OCI-LY3 (cell line): ENCODE measurements around the gene TBC1D5.

ENCODE experiments used
- H2AFZ ChIP-seq: fragments of 200-600, 300-600 bp; shearing (Covaris generic); 2 replicates; pipeline ENCODE4 v1.6.0; 2014; ENCODE audit warnings: antibody characterized with exemption, low read depth, low read length
- H3K27ac ChIP-seq: fragments of 200-600, 300-600 bp; sonication (generic); 2 replicates; pipeline ENCODE4 v1.5.1; 2014; ENCODE audit warnings: mild to moderate bottlenecking, low read length, moderate library complexity, mixed read lengths
- H3K27me3 ChIP-seq: fragments of 200-600, 300-600 bp; sonication (generic); 2 replicates; pipeline ENCODE4 v1.6.1; 2014; ENCODE audit warnings: low read depth, low read length, mixed read lengths
- H3K36me3 ChIP-seq: fragments of 200-600, 300-600 bp; sonication (generic); replicated peaks from 2 replicates; pipeline ENCODE3; 2014; ENCODE audit warnings: low read depth, low read length, mixed read lengths
- H3K4me1 ChIP-seq: fragments of 300-600, 200-600 bp; sonication (generic); 2 replicates; pipeline ENCODE4 v1.6.1; 2014; ENCODE audit warnings: low read length, mixed read lengths
- H3K4me2 ChIP-seq: fragments of 200-600, 300-600 bp; sonication (generic); 2 replicates; pipeline ENCODE4 v1.6.1; 2014; ENCODE audit warnings: low read length, mixed read lengths
- H3K4me3 ChIP-seq: fragments of 300-600, 200-600 bp; sonication (generic); 2 replicates; pipeline ENCODE4 v1.5.1; 2014; ENCODE audit warnings: antibody characterized with exemption, mild to moderate bottlenecking, low read length, moderate library complexity
- H3K79me2 ChIP-seq: fragments of 300-600, 200-600 bp; shearing (Covaris generic); 2 replicates; pipeline ENCODE4 v1.6.1; 2014; ENCODE audit warnings: mild to moderate bottlenecking, low read length, mixed read lengths
- H3K9ac ChIP-seq: fragments of 300-600, 200-600 bp; shearing (Covaris generic); 2 replicates; pipeline ENCODE4 v1.6.0; 2014; ENCODE audit warnings: mild to moderate bottlenecking, low read length, moderate library complexity
- H3K9me3 ChIP-seq: fragments of 200-600, 300-600 bp; shearing (Covaris generic); 2 replicates; pipeline ENCODE4 v1.6.1; 2014; ENCODE audit warnings: low read length, mixed read lengths; ENCODE audit not compliant: insufficient read depth
- H4K20me1 ChIP-seq: fragments of 200-600, 300-600 bp; sonication (generic); 2 replicates; pipeline ENCODE4 v1.6.1; 2016; ENCODE audit warnings: low read length, mixed read lengths; ENCODE audit not compliant: insufficient read depth
- EZH2phosphoT487 ChIP-seq: fragments of 200-600 bp; shearing (Covaris generic); IDR thresholded peaks from 2 replicates; pipeline ENCODE4 v1.6.1; 2018; ENCODE audit warnings: antibody characterized with exemption, mixed run types, low read depth
- TF ChIP-seq, protein P1 (sequence below): fragments of 200-600, 300-600 bp; sonication (generic); IDR thresholded peaks from 2 replicates; pipeline ENCODE4 v1.5.1; 2014; ENCODE audit warnings: antibody characterized with exemption, low read length, low read depth

The TBC1D5 gene

DNA sequence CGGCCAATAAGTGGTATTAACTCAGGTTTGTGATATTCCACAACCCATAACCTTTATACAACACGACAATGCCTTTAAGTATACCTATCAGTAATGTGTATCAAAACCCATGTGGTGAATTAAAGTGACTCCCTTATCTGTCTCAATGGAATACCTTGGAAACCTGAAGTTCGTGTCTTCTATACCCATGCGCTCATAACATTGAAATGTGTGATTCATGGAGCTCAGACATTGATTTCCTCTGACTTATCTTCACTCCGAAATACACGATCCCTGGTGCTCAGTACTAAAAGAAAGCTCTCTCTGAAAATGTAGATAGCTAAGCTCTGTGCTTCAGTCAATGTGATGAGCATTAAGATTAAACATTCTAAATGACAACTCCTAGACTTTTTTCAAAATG, 140.3 kb downstream of the TBC1D5 start:
- H2AFZ ChIP-seq: no peak overlapping the region
- H3K4me2 ChIP-seq: no peak overlapping the region
- H3K36me3 ChIP-seq: no peaks in the 10 kb centered on the region
- H3K79me2 ChIP-seq: peaks cover 3% of the 10 kb centered on the region; the same call in 1 of the 2 replicates
- no peak overlapping the region for H3K4me3 ChIP-seq
- peaks cover 3% of the 10 kb centered on the region; the same call in 1 of the 2 replicates for H3K4me1 ChIP-seq
- no peak overlapping the region for H3K27ac ChIP-seq
- H4K20me1 ChIP-seq: no peaks in the 10 kb centered on the region
- no peaks in the 10 kb centered on the region for H3K27me3 ChIP-seq
- TF ChIP-seq, protein P1, sequence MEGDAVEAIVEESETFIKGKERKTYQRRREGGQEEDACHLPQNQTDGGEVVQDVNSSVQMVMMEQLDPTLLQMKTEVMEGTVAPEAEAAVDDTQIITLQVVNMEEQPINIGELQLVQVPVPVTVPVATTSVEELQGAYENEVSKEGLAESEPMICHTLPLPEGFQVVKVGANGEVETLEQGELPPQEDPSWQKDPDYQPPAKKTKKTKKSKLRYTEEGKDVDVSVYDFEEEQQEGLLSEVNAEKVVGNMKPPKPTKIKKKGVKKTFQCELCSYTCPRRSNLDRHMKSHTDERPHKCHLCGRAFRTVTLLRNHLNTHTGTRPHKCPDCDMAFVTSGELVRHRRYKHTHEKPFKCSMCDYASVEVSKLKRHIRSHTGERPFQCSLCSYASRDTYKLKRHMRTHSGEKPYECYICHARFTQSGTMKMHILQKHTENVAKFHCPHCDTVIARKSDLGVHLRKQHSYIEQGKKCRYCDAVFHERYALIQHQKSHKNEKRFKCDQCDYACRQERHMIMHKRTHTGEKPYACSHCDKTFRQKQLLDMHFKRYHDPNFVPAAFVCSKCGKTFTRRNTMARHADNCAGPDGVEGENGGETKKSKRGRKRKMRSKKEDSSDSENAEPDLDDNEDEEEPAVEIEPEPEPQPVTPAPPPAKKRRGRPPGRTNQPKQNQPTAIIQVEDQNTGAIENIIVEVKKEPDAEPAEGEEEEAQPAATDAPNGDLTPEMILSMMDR: no peak
- H3K9me3 ChIP-seq: no peaks in the 10 kb centered on the region
- H3K9ac ChIP-seq: no peak overlapping the region

DNA sequence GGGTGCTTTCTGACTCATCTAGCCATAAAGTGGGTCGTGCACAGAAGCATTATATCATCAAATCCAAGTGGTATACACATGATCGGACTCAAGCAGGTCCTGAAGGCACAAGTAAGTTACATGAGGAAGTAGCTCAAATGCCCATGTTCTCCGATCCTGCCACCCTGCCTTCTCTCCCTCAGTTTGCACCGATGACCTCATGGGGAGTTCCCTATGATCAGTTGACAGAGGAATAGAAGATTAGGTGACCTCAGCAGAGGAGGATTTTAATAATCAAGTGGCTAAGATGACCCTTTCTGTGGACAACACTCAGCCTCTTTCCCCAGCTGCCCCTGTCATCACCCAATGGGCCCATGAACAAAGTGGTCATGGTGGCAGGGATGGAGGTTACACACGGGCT, 149.5 kb downstream of the TBC1D5 start:
- H3K27ac ChIP-seq: no peak overlapping the region
- no peaks in the 10 kb centered on the region for H3K27me3 ChIP-seq
- no peaks in the 10 kb centered on the region for H4K20me1 ChIP-seq
- TF ChIP-seq, protein P1: no peak
- TF ChIP-seq EZH2phosphoT487: no peak
- H3K79me2 ChIP-seq: no peaks in the 10 kb centered on the region
- peaks cover 6% of the 10 kb centered on the region for H3K36me3 ChIP-seq
- no peak overlapping the region for H3K9ac ChIP-seq
- H3K4me1 ChIP-seq: no peaks in the 10 kb centered on the region
- H3K4me2 ChIP-seq: no peak overlapping the region
- H2AFZ ChIP-seq: no peak overlapping the region
- no peaks in the 10 kb centered on the region for H3K9me3 ChIP-seq
- H3K4me3 ChIP-seq: no peak overlapping the region

DNA sequence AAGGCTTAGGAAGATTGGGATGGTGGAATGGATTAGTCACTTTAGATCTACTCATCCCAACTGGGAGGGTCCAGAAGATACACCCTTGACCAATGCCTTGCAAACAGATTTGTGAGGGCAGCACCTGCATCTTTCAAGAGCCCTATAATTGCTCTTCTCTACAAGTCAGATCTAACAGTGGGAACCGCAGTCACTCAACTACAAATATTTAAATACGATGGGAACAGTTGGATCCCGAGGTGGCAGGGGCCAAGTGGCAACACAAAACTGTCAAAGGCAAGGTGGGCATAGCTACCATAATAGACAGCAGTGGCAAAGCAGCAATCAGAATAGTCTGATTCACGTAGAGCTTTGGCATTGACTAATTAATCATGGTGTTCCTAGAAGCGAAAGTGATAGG, 152.0 kb downstream of the TBC1D5 start:
- Histone ChIP-seq H3K36me3 (peaks cover 6% of the 10 kb centered on the region), H3K9me3 (no peaks in the 10 kb centered on the region), H4K20me1 (no peaks in the 10 kb centered on the region), H3K27me3 (no peaks in the 10 kb centered on the region), H3K27ac (no peak overlapping the region), H3K4me1 (peaks cover 6% of the 10 kb centered on the region; the same call in 1 of the 2 replicates), H3K4me2 (no peak overlapping the region), H3K9ac (no peak overlapping the region), H2AFZ (no peak overlapping the region), H3K4me3 (no peak overlapping the region), H3K79me2 (no peaks in the 10 kb centered on the region)
- TF ChIP-seq, protein P1: no peak
- no peak for TF ChIP-seq EZH2phosphoT487

DNA sequence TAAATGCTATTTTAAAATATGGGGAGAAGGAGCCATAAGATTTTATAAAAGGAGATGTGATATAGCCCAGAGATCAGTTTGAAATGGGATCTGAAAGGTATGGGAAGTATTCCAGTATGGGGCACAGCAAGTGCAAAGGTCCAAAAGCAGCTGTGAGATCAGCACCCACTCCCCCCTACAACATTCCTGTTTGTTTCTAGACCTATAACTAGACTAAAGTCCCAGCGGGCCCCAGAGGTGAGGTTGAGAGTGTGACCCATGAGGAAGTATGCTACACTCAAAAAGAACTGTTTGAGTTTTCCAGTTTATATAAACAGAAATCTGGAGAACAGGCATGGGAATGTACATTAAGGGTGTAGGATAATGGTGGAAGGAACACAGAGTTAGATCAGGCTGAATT, 152.5 kb downstream of the TBC1D5 start:
- no peaks in the 10 kb centered on the region for H3K27me3 ChIP-seq
- TF ChIP-seq EZH2phosphoT487: no peak
- TF ChIP-seq, protein P1: no peak
- H3K36me3 ChIP-seq: peaks cover 6% of the 10 kb centered on the region
- no peak overlapping the region for H3K27ac ChIP-seq
- no peak overlapping the region for H3K9ac ChIP-seq
- no peaks in the 10 kb centered on the region for H3K79me2 ChIP-seq
- no peak overlapping the region for H3K4me3 ChIP-seq
- H2AFZ ChIP-seq: no peak overlapping the region
- H3K4me1 ChIP-seq: peaks cover 9% of the 10 kb centered on the region; the same call in 1 of the 2 replicates
- no peaks in the 10 kb centered on the region for H3K9me3 ChIP-seq
- no peak overlapping the region for H3K4me2 ChIP-seq
- H4K20me1 ChIP-seq: no peaks in the 10 kb centered on the region
